AG04449 (cell line): ENCODE results near the gene CALML6.

Source experiments
- CTCF ChIA-PET: fragments of 350-600 bp; formaldehyde crosslinking; extraction: SDS; loops from one replicate; lab custom pipeline; 2021; ENCODE audit warnings: antibody characterized with exemption; lab: Yijun Ruan, JAX
- POLR2A ChIA-PET: fragments of 400-600, 350-600 bp; formaldehyde crosslinking; extraction: SDS; loops from one replicate; lab custom pipeline; 2020; ENCODE audit warnings: antibody characterized with exemption, inconsistent platforms; lab: Yijun Ruan, JAX
- DNase-seq: peaks from one replicate; pipeline ENCODE4 v3.0.0-alpha.2; 2010; ENCODE audit warnings: low read depth, low spot score
- H3K4me3 ChIP-seq: 2 replicates; pipeline ENCODE4 v1.5.1; 2011; ENCODE audit warnings: low read depth, mild to moderate bottlenecking, control low read depth, low read length
- CTCF ChIP-seq: IDR thresholded peaks from one replicate; pipeline ENCODE4 v1.5.1; 2011; ENCODE audit warnings: mild to moderate bottlenecking, moderate library complexity, low read length, control low read depth, inconsistent platforms; ENCODE audit not compliant: insufficient read depth; ENCODE audit errors: missing control alignments

CALML6 gene

GRCh38 chr1:1874901-1875300 lies 40.2 kb upstream of the CALML6 start:
- no peak overlapping the region for H3K4me3 ChIP-seq
- no peak for DNase-seq
- no peak for TF ChIP-seq CTCF
- ChIA-PET CTCF (interaction anchor here (2.7 kb wide), 1 partner anchor 11 kb away, joined by 10 read pairs; no protein-coding TSS in a partner anchor), POLR2A (interaction anchor here (0.6 kb wide), 1 partner anchor 14 kb away, joined by 4 read pairs; no protein-coding TSS in a partner anchor)

- no peak overlapping the region for H3K4me3 ChIP-seq
- DNase-seq = no peak
- ChIA-PET POLR2A (no interaction called here), CTCF (interaction anchor here (0.9 to 2.7 kb wide), 4 partner anchors 10 to 26 kb away, joined by 3 to 10 read pairs (median 4); no protein-coding TSS in a partner anchor)
- no peak for TF ChIP-seq CTCF
These were observed 39.1 kb upstream of the CALML6 start for GRCh38 chr1:1875932-1876331.

- TF ChIP-seq CTCF = no peak
- no peak for DNase-seq
- no peak overlapping the region for H3K4me3 ChIP-seq
- ChIA-PET CTCF (interaction anchor here (0.9 to 2.7 kb wide), 4 partner anchors 9 to 27 kb away, joined by 3 to 10 read pairs (median 4); no protein-coding TSS in a partner anchor), POLR2A (no interaction called here)
These were observed 38.6 kb upstream of the CALML6 start for GRCh38 chr1:1876335-1876930.

GRCh38 chr1:1877865-1878436 lies 37.1 kb upstream of the CALML6 start:
- CTCF ChIA-PET = interaction anchor here (1.1 to 1.3 kb wide), 3 partner anchors 9 to 11 kb away, joined by 3 to 4 read pairs (median 3); no protein-coding TSS in a partner anchor
- no peak for DNase-seq
- H3K4me3 ChIP-seq = no peak overlapping the region
- TF ChIP-seq CTCF = no peak
- POLR2A ChIA-PET = no interaction called here

GRCh38 chr1:1879942-1880341 lies 35.1 kb upstream of the CALML6 start:
- H3K4me3 ChIP-seq = no peak overlapping the region
- no peak for DNase-seq
- POLR2A ChIA-PET = no interaction called here
- no peak for TF ChIP-seq CTCF
- CTCF ChIA-PET = no interaction called here

GRCh38 chr1:1880617-1881312 lies 34.3 kb upstream of the CALML6 start:
- H3K4me3 ChIP-seq = no peak overlapping the region
- POLR2A ChIA-PET = interaction anchor here (1.1 kb wide), 1 partner anchor 20 kb away, joined by 3 read pairs; no protein-coding TSS in a partner anchor
- TF ChIP-seq CTCF = no peak
- no peak for DNase-seq
- CTCF ChIA-PET = interaction anchor here (1.7 kb wide), 1 partner anchor 11 kb away, joined by 6 read pairs; no protein-coding TSS in a partner anchor
